HepG2 (cell line): ENCODE measurements around the gene ZC3H7B. TPM values are rescaled to one million over a fixed set of nuclear protein-coding genes. Genes with fewer than 3 reads are reported as not detected.

Experiments used
- ATRX ChIP-seq: sonication (generic); formaldehyde crosslinking; IDR thresholded peaks from 2 replicates; pipeline ENCODE4 v1.4.0; 2020; ENCODE audit warnings: missing genetic modification reagents, borderline replicate concordance
- DZIP1 ChIP-seq: sonication (generic); formaldehyde crosslinking; IDR thresholded peaks from 2 replicates; pipeline ENCODE4 v1.5.0; 2020; ENCODE audit warnings: mild to moderate bottlenecking, missing genetic modification reagents
- ELK4 ChIP-seq: sonication (generic); formaldehyde crosslinking; IDR thresholded peaks from 2 replicates; pipeline ENCODE4 v1.9.0; 2021; ENCODE audit warnings: missing genetic modification reagents, borderline replicate concordance
- GABPA ChIP-seq, 2 experiments: IDR thresholded peaks; 2 replicates each; pipeline ENCODE4 v1.6.1; 2011 to 2016; ENCODE audit warnings: low read depth in 2 of 2, low read length in 1 of 2, missing biosample characterization in 1 of 2, missing genetic modification characterization in 1 of 2
- IRF2 ChIP-seq: IDR thresholded peaks from 2 replicates; pipeline ENCODE4 v1.6.1; 2018; ENCODE audit warnings: missing genetic modification reagents, missing compliant biosample characterization
- KAT8 ChIP-seq: IDR thresholded peaks from 2 replicates; pipeline ENCODE4 v1.6.1; 2016; ENCODE audit warnings: missing genetic modification reagents, missing compliant biosample characterization
- KDM4B ChIP-seq: sonication (generic); formaldehyde crosslinking; IDR thresholded peaks from 2 replicates; pipeline ENCODE4 v1.4.0; 2020; ENCODE audit warnings: missing genetic modification reagents
- REXO4 ChIP-seq: sonication (generic); formaldehyde crosslinking; IDR thresholded peaks from 2 replicates; pipeline ENCODE4 v1.8.0; 2022; ENCODE audit warnings: missing genetic modification reagents, mild to moderate bottlenecking, borderline replicate concordance
- TIGD3 ChIP-seq: sonication (generic); formaldehyde crosslinking; IDR thresholded peaks from 2 replicates; pipeline ENCODE4 v1.5.1; 2020; ENCODE audit warnings: mild to moderate bottlenecking, missing genetic modification reagents, borderline replicate concordance
- ZBTB4 ChIP-seq: sonication (generic); formaldehyde crosslinking; IDR thresholded peaks from 2 replicates; pipeline ENCODE4 v1.4.0; 2020; ENCODE audit warnings: missing genetic modification reagents, mild to moderate bottlenecking, borderline replicate concordance
- ZHX1 ChIP-seq: sonication (generic); formaldehyde crosslinking; IDR thresholded peaks from 2 replicates; pipeline ENCODE4 v1.8.1; 2022; ENCODE audit warnings: low read depth, mild to moderate bottlenecking, missing genetic modification reagents
- ZMYM4 ChIP-seq: sonication (generic); formaldehyde crosslinking; IDR thresholded peaks from 2 replicates; pipeline ENCODE4 v1.8.1; 2023; ENCODE audit warnings: mild to moderate bottlenecking, missing genetic modification reagents
- ZNF383 ChIP-seq: sonication (generic); formaldehyde crosslinking; IDR thresholded peaks from 2 replicates; pipeline ENCODE4 v1.4.0; 2020; ENCODE audit warnings: missing genetic modification reagents, mild to moderate bottlenecking, borderline replicate concordance
- ZNF691 ChIP-seq: sonication (generic); formaldehyde crosslinking; IDR thresholded peaks from 2 replicates; pipeline ENCODE4 v1.4.0; 2020; ENCODE audit warnings: missing genetic modification reagents, low read depth, mild to moderate bottlenecking, borderline replicate concordance
- polyA plus RNA-seq, 8 experiments: library from polyadenylated mRNA; depleted of rRNA in 3 of 8; stranded (reverse) in 7 of 8; unstranded in 1 of 8; fragments of >200 nt; fragmentation: Illumina TruSeq in 4 of 8; extraction: Trizol in 4 of 8; gene quantifications; 2 replicates each; pipeline versions ENCODE4 v1.2.1 to v1.2.3, GENCODE V29; 2011 to 2016; ENCODE audit warnings: low read depth in 4 of 8, missing spikeins in 1 of 8, mixed read lengths in 1 of 8; ENCODE audit not compliant: insufficient read depth in 1 of 8
- total RNA-seq, 5 experiments: library from RNA; depleted of rRNA; stranded (reverse); fragments of >200 nt; fragmentation: Illumina TruSeq; extraction: Trizol; gene quantifications; 2 replicates each; pipeline ENCODE4 v1.2.3, GENCODE V29; 2016; ENCODE audit warnings: low read depth in 1 of 5

ZC3H7B gene
- total and polyA plus RNA-seq, 2 of the 13 experiments (the other 11 are each of a cell fraction or from before 2014, with no cell fraction given) = 26.4 to 37.2 TPM

GRCh38 chr22:41380993-41381328, 79.6 kb downstream of the ZC3H7B start (continued):
- TF ChIP-seq ZBTB4 (CRISPR knock-in tag) = no peak
- no peak for TF ChIP-seq ATRX (CRISPR knock-in tag)
- no peak; the same call in 1 of the 2 replicates for TF ChIP-seq IRF2 (CRISPR knock-in tag)
- no peak for TF ChIP-seq KAT8 (CRISPR knock-in tag)
- TF ChIP-seq DZIP1 (CRISPR knock-in tag) = no peak
- TF ChIP-seq TIGD3 (CRISPR knock-in tag) = 0 out of 2 replicates have a peak, but pooled peaks have one; percentile 55
- TF ChIP-seq ZNF383 (CRISPR knock-in tag) = no peak
- no peak for TF ChIP-seq GABPA (IDR thresholded peaks at IDR 0.05; ENCODE audit: low read depth, low read length)
- peak; percentile 2; the same call in 1 of the 2 replicates for TF ChIP-seq GABPA (CRISPR knock-in tag; IDR thresholded peaks at IDR 0.05; ENCODE audit: low read depth)
- no peak for TF ChIP-seq ZHX1 (CRISPR knock-in tag)
- no peak; the same call in 1 of the 2 replicates for TF ChIP-seq KDM4B (CRISPR knock-in tag)
- no peak for TF ChIP-seq ZMYM4 (CRISPR knock-in tag)
- no peak for TF ChIP-seq REXO4
- TF ChIP-seq ZNF691 = peak; percentile 38; the same call in 1 of the 2 replicates
- TF ChIP-seq ELK4 = no peak
